Stomach (tissue), 8 donors: ENCODE data around the gene GSC. TPM values are rescaled to one million over a fixed set of nuclear protein-coding genes. Genes with fewer than 3 reads are reported as not detected.

Experiments used
- polyA plus RNA-seq, 3 donors: library from polyadenylated mRNA; stranded (reverse); fragments of 200-250 nt; gene quantifications; one replicate each; pipeline ENCODE4 v1.2.3, GENCODE V29; 2013
- total RNA-seq, 5 donors: library from RNA; depleted of rRNA; stranded (reverse); fragments of >200 nt; gene quantifications; one replicate each; pipeline versions ENCODE4 v1.1.0 to v1.2.3, GENCODE V29; 2014 to 2016
- donor health status: healthy with polysubstance abuse.
- donor health status: Bipolar disorder and iron deficiency.
- donor health status: healthy.

Gene GSC
- total and polyA plus RNA-seq, 8 donors = 0.25 TPM; not detected in 7

Other genes with a start within 250 kb of the GSC start
- gene SERPINA4, start 208.7 kb downstream of the GSC start, total RNA-seq = 10 to 100 TPM in 2 of 5 donors, 1 to 10 TPM in 1, not detected in 2; 4.9 to 27.5 (median 15.8) TPM
- 10 to 100 TPM in 2 of 3 donors, 1 to 10 TPM in 1; 4.7 to 14.8 (median 13.6) TPM for gene SERPINA4, start 208.7 kb downstream of the GSC start, polyA plus RNA-seq
- 10 to 100 TPM in 1 of 5 donors, 1 to 10 TPM in 2, not detected in 2; 1.7 to 10.7 (median 3.1) TPM for gene SERPINA5, start 188.7 kb downstream of the GSC start, total RNA-seq
- 1 to 10 TPM; 2.7 to 5.9 (median 4.6) TPM for gene SERPINA5, start 188.7 kb downstream of the GSC start, polyA plus RNA-seq
- 100 to 1,000 TPM in 1 of 5 donors, 10 to 100 TPM in 4; 15.1 to 392 (median 65.9) TPM for gene SERPINA3, start 157.7 kb downstream of the GSC start, total RNA-seq
- gene SERPINA3, start 157.7 kb downstream of the GSC start, polyA plus RNA-seq = 1,000 to 10,000 TPM in 1 of 3 donors, 100 to 1,000 TPM in 2; 109 to 1,820 (median 485) TPM